Activated CD4-positive, alpha-beta T cell treated with anti-CD3 and anti-CD28 coated beads, Interleukin-2, amount 10 ng/mL, durations not matched to agents 7 days and 5 days (primary cell): ENCODE results near the gene PMF1. TPM values are rescaled to one million over a fixed set of nuclear protein-coding genes. Genes with fewer than 3 reads are reported as not detected.
"Not testable (repeated sequence)": the region's sequence is repeated elsewhere in the genome, so short reads cannot be mapped to it uniquely, and the experiment has no call there.

ENCODE experiments used
- CTCF ChIA-PET: fragments of 350-600 bp; sonication (Branson Sonifier 250); formaldehyde crosslinking; loops from one replicate; lab custom pipeline; 2021; ENCODE audit warnings: antibody characterized with exemption; lab: Charles Lee
- POLR2A ChIA-PET: fragments of 350-600 bp; sonication (Branson Sonifier 250); formaldehyde crosslinking; loops from one replicate; lab custom pipeline; 2021; ENCODE audit warnings: antibody characterized with exemption; lab: Charles Lee
- DNase-seq: peaks from one replicate; pipeline ENCODE4 v3.0.0-alpha.2; 2020
- H3K27ac Mint-ChIP-seq: one replicate; pipeline ENCODE4 v1.8.0; 2021; ENCODE audit warnings: mild to moderate bottlenecking, moderate library complexity, mixed read lengths
- H3K27me3 Mint-ChIP-seq: one replicate; pipeline ENCODE4 v1.8.0; 2021; ENCODE audit warnings: mixed read lengths
- H3K36me3 Mint-ChIP-seq: one replicate; pipeline ENCODE4 v1.8.0; 2021; ENCODE audit warnings: low read depth, mixed read lengths
- H3K4me1 Mint-ChIP-seq: one replicate; pipeline ENCODE4 v1.8.0; 2021; ENCODE audit warnings: mixed read lengths
- H3K4me3 Mint-ChIP-seq: one replicate; pipeline ENCODE4 v1.8.0; 2021; ENCODE audit warnings: mild to moderate bottlenecking, moderate library complexity, mixed read lengths
- H3K9me3 Mint-ChIP-seq: one replicate; pipeline ENCODE4 v1.8.0; 2021; ENCODE audit warnings: mixed read lengths
- total RNA-seq, 2 experiments: library from RNA; stranded (reverse); gene quantifications; one replicate each; pipeline ENCODE4 v1.2.3, GENCODE V29; 2021

PMF1 gene
- total RNA-seq, 2 experiments from 2014 or later: 72.8 to 73.4 TPM

DNA sequence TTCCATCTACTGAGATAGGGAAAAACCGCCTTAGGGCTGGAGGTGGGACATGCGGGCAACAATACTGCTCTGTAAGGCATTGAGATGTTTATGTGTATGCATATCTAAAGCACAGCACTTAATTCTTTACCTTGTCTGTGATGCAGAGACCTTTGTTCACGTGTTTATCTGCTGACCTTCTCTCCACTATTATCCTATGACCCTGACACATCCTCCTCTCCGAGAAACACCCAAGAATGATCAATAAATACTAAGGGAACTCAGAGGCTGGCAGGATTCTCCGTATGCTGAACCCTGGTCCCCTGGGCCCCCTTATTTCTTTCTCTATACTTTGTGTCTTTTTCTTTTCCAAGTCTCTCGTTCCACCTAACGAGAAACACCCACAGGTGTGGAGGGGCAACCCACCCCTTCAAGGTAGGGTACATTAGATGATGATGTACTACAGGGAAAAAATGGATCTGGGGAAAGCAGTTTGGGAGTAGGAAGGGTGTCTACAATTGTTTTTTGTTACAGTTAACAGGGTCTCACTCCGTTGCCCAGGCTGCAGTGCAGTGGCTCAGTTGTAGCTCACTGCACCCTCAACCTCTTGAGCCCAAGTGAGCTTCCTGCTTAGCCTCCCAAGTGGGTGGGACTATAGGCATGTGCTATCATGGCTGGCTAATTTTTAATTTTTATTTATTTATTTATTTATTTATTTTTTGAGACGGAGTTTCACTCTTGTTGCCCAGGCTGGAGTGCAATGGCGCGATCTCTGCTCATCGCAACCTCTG lies 30.6 kb upstream of the PMF1 start:
- Mint-ChIP-seq H3K36me3 (peaks cover 19% of the 10 kb centered on the region), H3K4me1 (peaks cover 16% of the 10 kb centered on the region), H3K9me3 (peaks cover 12% of the 10 kb centered on the region)
- DNase-seq, H3K27me3 Mint-ChIP-seq, POLR2A ChIA-PET, H3K27ac Mint-ChIP-seq, H3K4me3 Mint-ChIP-seq: not testable (repeated sequence)
- CTCF ChIA-PET: interaction anchor here (1.0 kb wide), 1 partner anchor 37 kb away, joined by 3 read pairs; no protein-coding TSS in a partner anchor

DNA sequence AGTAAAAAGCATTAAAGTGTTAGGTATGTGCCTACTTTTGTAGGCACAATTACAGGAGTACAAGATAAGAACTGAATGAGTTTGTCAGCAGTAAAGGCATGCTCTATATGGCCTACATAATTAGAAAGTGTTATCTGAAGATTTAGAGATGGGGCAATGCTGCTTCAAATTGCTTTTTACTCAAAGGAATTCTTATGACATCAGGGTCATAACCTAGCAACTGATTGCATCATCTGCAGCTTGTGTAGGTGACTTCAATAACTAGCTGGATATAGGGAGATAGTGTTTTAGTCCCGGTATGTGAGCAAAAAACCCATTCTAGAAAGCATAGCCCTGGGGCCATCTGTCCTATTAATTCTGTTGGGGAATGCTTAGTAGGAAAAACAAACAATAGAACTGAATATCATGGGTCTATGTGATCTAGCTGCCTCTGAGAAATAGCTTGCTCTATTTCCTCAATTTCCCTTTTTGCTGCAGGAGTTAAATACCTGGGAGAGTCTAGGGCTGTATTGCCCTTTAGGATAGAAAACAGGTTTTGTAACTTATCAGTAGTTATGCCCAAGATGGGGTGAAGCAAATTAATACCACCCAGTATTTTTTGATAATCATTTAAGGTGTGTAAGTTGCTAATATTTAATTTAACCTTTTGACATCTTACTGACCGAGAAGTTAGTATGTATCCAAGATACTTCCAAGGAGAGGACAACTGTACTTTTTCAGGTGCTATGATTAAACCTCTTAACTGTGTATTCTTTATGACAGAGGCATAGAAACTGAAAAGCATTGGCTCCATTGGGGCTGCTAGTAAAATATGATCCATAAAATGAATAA lies 26.2 kb upstream of the PMF1 start:
- H3K4me3 Mint-ChIP-seq, DNase-seq, POLR2A ChIA-PET, H3K27me3 Mint-ChIP-seq, H3K4me1 Mint-ChIP-seq, H3K27ac Mint-ChIP-seq: not testable (repeated sequence)
- Mint-ChIP-seq H3K36me3 (peaks cover 18% of the 10 kb centered on the region), H3K9me3 (peaks cover 21% of the 10 kb centered on the region)
- CTCF ChIA-PET: interaction anchor here (1.1 kb wide), 1 partner anchor 13 kb away, joined by 3 read pairs; no protein-coding TSS in a partner anchor

- H3K4me1 Mint-ChIP-seq: peaks cover 26% of the 10 kb centered on the region
- H3K4me3 Mint-ChIP-seq, POLR2A ChIA-PET, DNase-seq, H3K27me3 Mint-ChIP-seq, H3K27ac Mint-ChIP-seq: not testable (repeated sequence)
- peaks cover 27% of the 10 kb centered on the region for H3K36me3 Mint-ChIP-seq
- CTCF ChIA-PET: interaction anchor here (0.9 to 1.3 kb wide), 2 partner anchors 11 to 14 kb away, joined by 3 read pairs; no protein-coding TSS in a partner anchor
- H3K9me3 Mint-ChIP-seq: peaks cover 21% of the 10 kb centered on the region
These were observed 22.5 kb upstream of the PMF1 start for GRCh38 chr1:156190265-156190664.

GRCh38 chr1:156191292-156191964 lies 21.4 kb upstream of the PMF1 start:
- ChIA-PET CTCF (interaction anchor here (1.0 kb wide), 1 partner anchor 27 kb away, joined by 4 read pairs; no protein-coding TSS in a partner anchor), POLR2A (no interaction called here)
- peaks cover 16% of the 10 kb centered on the region for H3K9me3 Mint-ChIP-seq
- no peaks in the 10 kb centered on the region for H3K27me3 Mint-ChIP-seq
- no peak overlapping the region for H3K27ac Mint-ChIP-seq
- H3K4me3 Mint-ChIP-seq: no peak overlapping the region
- H3K36me3 Mint-ChIP-seq: peaks cover 30% of the 10 kb centered on the region
- peaks cover 38% of the 10 kb centered on the region for H3K4me1 Mint-ChIP-seq
- no peak for DNase-seq

DNA sequence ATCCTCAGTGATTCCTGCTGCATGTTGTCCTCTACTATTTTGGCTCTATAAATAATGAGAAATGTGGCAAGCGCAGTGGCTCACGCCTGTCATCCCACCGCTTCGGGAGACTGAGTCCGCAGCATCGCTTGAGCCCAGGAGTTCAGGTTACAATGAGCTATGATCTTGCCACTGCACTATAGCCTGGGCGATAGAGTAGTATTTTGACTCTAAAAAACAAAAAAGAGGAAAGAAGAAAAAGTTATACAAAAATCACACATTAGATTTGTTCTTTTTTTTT lies 19.7 kb upstream of the PMF1 start:
- peak overlapping the region; percentile 98 for H3K27ac Mint-ChIP-seq
- H3K4me3 Mint-ChIP-seq: peak overlapping the region; percentile 91
- ChIA-PET POLR2A (interaction anchor here (1.1 kb wide), 1 partner anchor 20 kb away, joined by 5 read pairs; the partner anchor contains the start of gene PMF1), CTCF (interaction anchor here (1.2 to 1.8 kb wide), 4 partner anchors 20 to 97 kb away, joined by 3 to 5 read pairs (median 4); partner anchors contain the start of genes PMF1 and SEMA4A)
- H3K4me1 Mint-ChIP-seq: peaks cover 53% of the 10 kb centered on the region
- peaks cover 29% of the 10 kb centered on the region for H3K36me3 Mint-ChIP-seq
- no peak for DNase-seq
- no peaks in the 10 kb centered on the region for H3K27me3 Mint-ChIP-seq
- H3K9me3 Mint-ChIP-seq: peaks cover 9% of the 10 kb centered on the region

DNA sequence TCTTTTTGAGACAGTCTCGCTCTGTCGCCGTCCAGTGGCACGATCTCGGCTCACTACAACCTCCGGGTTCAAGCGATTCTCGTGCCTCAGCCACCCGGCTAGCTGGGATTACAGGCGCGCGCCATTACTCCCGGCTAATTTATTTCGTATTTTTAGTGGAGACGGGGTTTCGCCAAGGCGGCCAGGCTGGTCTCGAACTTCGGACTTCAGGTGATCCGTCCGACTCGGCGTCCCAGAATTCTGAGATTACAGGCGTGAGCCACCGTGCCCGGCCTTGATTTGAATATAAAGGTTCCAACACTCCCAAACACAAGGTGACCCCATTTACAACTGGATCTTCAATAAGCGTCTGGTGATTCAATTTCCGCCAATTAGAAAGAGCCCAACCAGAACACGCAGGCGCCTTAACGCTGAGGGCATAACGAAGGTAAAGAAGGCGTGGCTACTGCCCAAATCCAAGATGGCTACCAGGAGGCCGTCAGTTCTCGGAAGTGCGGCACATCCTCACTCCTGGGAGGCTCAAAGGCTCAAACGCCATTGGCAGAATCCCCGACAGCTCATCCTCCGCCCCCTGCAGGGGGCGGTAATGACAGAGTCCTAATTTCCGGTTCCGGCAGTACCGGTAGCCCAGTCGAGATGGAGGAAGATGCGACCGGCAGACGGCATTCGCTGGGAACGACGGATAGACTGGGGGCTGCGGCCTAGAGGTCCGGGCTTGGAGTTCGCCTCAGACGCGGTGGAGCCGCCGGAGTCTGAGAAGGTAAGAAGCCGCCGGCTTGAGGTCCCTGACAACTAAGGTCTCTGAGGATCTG lies 19.1 kb upstream of the PMF1 start, which contains the start of gene SLC25A44:
Gene SLC25A44 (plus strand): TSS at position 617 of the 812 bp plus-strand sequence. CDS start 5,744 bp downstream, outside the sequence.
- no peaks in the 10 kb centered on the region for H3K27me3 Mint-ChIP-seq
- peak; percentile 98 for DNase-seq
- peaks cover 58% of the 10 kb centered on the region for H3K4me1 Mint-ChIP-seq
- peaks cover 33% of the 10 kb centered on the region for H3K36me3 Mint-ChIP-seq
- peaks cover 9% of the 10 kb centered on the region for H3K9me3 Mint-ChIP-seq
- ChIA-PET CTCF (interaction anchor here (0.7 to 1.8 kb wide), 9 partner anchors 12 to 98 kb away, joined by 3 to 6 read pairs (median 3); partner anchors contain the start of genes PMF1 and SEMA4A), POLR2A (interaction anchor here (0.6 to 1.1 kb wide), 3 partner anchors 19 to 240 kb away, joined by 3 to 5 read pairs (median 4); partner anchors contain the start of gene PMF1)
- H3K4me3 Mint-ChIP-seq: peak within 1 kb of the TSS; percentile 91
- H3K27ac Mint-ChIP-seq: peak within 1 kb of the TSS; percentile 98

DNA sequence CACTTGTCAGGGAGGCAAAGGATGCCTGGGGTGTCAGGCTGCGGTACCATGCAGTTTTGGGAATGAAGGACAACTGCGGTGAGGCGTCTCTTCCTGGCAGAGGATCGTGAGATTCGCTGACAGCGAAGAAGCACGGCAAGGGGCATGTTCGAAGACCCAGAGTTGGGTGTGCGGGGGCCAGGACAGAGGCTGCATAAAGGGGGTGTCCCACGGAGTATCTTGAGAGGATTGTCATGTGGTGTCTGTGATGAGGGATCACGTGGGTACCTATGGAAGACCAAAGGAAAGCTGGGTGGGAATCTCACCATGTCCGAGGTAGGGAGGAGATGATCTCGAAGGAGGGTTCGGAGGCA lies 18.5 kb upstream of the PMF1 start:
- no peaks in the 10 kb centered on the region for H3K27me3 Mint-ChIP-seq
- H3K36me3 Mint-ChIP-seq: peaks cover 38% of the 10 kb centered on the region
- no peak for DNase-seq

DNA sequence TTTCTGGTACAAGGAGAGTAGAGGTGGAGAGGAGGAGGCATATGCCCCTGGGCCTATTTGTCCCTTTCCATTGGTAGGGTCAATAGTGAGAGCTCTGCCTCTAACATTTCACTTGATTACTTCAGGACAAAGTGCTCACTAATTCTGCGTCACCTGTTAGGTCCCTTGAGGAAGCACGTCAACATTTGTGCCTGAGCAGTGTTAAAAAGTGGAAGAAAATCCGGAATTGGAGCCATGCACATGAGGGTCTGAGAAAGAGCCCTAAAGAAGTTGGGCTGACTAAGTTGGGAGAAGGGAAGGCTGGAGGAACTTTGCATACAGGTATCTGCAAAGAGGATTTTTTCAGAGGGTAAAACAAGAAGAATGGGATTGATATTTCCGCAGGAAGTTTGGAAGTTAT lies 17.0 kb upstream of the PMF1 start:
- ChIA-PET POLR2A (no interaction called here), CTCF (interaction anchor here (2.4 kb wide), 1 partner anchor 29 kb away, joined by 11 read pairs; no protein-coding TSS in a partner anchor)
- no peak for DNase-seq
- Mint-ChIP-seq H3K36me3 (peaks cover 46% of the 10 kb centered on the region), H3K4me1 (peaks cover 77% of the 10 kb centered on the region), H3K9me3 (no peaks in the 10 kb centered on the region), H3K4me3 (peak overlapping the region; percentile 91), H3K27ac (peak overlapping the region; percentile 38), H3K27me3 (no peaks in the 10 kb centered on the region)

More for the DNA sequence above, 18.5 kb upstream of the PMF1 start:
- Mint-ChIP-seq H3K27ac (peak overlapping the region; percentile 98), H3K4me3 (peak overlapping the region; percentile 91), H3K9me3 (peaks cover 5% of the 10 kb centered on the region), H3K4me1 (peaks cover 64% of the 10 kb centered on the region)
- ChIA-PET POLR2A (no interaction called here), CTCF (interaction anchor here (0.5 to 1.8 kb wide), 10 partner anchors 14 to 1831 kb away, joined by 3 to 6 read pairs (median 4); partner anchors contain the start of gene SEMA4A)

DNA sequence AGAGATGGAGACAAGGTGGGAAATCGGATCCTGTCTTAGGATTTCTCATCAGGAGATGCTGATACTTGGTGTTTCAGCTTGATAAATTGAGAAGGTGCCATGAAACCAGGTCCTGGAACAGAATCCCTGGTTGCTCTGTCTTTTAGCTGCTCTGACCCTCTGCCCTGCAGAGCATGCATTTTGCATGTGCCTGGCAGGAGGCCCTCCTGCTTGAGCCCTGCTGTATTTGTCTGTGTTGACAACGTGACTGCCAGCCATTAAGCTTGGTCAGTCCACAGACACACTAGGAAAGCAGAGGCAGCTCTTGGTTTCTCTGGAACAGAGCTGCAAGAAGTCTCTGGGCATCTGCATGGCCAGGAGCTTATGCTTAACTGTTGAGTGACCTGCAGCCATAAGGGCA lies 16.4 kb upstream of the PMF1 start:
- POLR2A ChIA-PET: interaction anchor here (0.8 kb wide), 1 partner anchor 21 kb away, joined by 3 read pairs; no protein-coding TSS in a partner anchor
- Mint-ChIP-seq H3K27me3 (no peaks in the 10 kb centered on the region), H3K27ac (peak overlapping the region; percentile 15), H3K36me3 (peaks cover 46% of the 10 kb centered on the region), H3K4me3 (no peak overlapping the region), H3K9me3 (no peaks in the 10 kb centered on the region), H3K4me1 (peaks cover 77% of the 10 kb centered on the region)
- CTCF ChIA-PET: interaction anchor here (0.6 to 3.3 kb wide), 6 partner anchors 10 to 275 kb away, joined by 3 to 30 read pairs (median 4); partner anchors contain the start of gene PMF1
- DNase-seq: no peak

DNA sequence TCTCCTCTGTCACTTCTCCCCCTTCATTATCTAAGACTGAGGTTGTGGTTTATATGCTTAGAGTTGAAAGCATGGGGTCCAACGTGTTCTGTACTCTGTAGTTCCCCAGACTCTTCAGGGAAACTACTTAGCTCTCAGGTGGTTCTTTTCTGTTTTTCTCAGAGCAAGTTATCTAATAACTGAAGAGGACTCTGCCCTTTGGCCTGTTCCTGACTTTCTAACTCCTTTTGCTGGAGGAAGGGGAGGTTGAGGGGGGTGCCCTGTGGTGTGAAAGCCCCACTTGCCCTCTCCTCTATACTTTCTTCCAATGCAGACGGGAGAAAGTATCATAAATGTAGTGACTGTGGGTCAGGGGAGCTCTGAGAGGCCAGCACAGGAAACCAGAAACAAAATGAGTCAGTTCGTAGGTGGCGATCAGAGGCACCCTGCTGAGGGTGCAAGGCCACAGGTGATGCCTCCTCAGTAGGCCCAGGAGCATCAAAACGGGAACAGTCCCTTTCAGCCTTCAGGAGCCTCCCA lies 13.9 kb upstream of the PMF1 start:
- Mint-ChIP-seq H3K36me3 (peaks cover 43% of the 10 kb centered on the region), H3K27ac (peak overlapping the region; percentile 81), H3K4me1 (peaks cover 64% of the 10 kb centered on the region), H3K4me3 (no peak overlapping the region), H3K9me3 (no peaks in the 10 kb centered on the region), H3K27me3 (no peaks in the 10 kb centered on the region)
- no peak for DNase-seq
- CTCF ChIA-PET: interaction anchor here (0.7 to 3.3 kb wide), 10 partner anchors 13 to 103 kb away, joined by 3 to 30 read pairs (median 4); partner anchors contain the start of gene PMF1
- POLR2A ChIA-PET: interaction anchor here (0.6 kb wide), 2 partner anchors 14 to 101 kb away, joined by 3 to 5 read pairs; partner anchors contain the start of gene PMF1

DNA sequence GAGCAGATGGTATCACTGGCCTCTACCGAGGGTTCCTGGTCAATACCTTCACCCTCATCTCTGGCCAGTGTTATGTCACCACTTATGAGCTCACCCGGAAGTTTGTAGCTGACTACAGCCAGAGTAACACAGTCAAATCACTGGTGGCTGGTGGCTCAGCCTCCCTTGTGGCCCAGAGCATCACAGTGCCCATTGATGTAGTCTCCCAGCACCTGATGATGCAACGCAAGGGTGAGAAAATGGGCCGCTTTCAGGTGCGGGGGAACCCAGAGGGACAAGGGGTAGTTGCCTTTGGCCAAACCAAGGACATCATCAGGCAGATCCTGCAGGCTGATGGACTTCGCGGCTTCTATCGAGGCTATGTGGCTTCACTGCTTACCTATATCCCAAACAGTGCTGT lies 12.8 kb upstream of the PMF1 start:
- Mint-ChIP-seq H3K27ac (no peak overlapping the region), H3K36me3 (peaks cover 42% of the 10 kb centered on the region), H3K4me3 (no peak overlapping the region), H3K9me3 (no peaks in the 10 kb centered on the region), H3K27me3 (no peaks in the 10 kb centered on the region), H3K4me1 (peaks cover 58% of the 10 kb centered on the region)
- POLR2A ChIA-PET: interaction anchor here (2.3 kb wide), 1 partner anchor 13 kb away, joined by 8 read pairs; the partner anchor contains the start of gene PMF1
- CTCF ChIA-PET: interaction anchor here (0.7 to 2.2 kb wide), 7 partner anchors 13 to 54 kb away, joined by 3 to 9 read pairs (median 3); partner anchors contain the start of gene PMF1
- no peak for DNase-seq
